Thoracic aorta (tissue), 2 donors: ENCODE measurements around the gene PLSCR1. TPM values are rescaled to one million over a fixed set of nuclear protein-coding genes. Genes with fewer than 3 reads are reported as not detected.

Experiments
- ATAC-seq: fragments of 150-250 bp; one replicate; pipeline ENCODE4 v1.8.0; 2017; ENCODE audit warnings: low read depth; ENCODE audit not compliant: insufficient number of reproducible peaks, low FRiP score
- DNase-seq: peaks from one replicate; pipeline ENCODE4 v3.0.0-alpha.2; 2020; ENCODE audit warnings: low spot score
- H3K27ac ChIP-seq, 2 donors: fragments of 200-600 bp; sonication (generic); 1 replicate in 1 of 2; 2 replicates in 1 of 2; pipeline ENCODE4 v1.5.1; 2016; ENCODE audit warnings: mild to moderate bottlenecking in 2 of 2, moderate library complexity in 2 of 2
- H3K27me3 ChIP-seq: fragments of 200-600 bp; sonication (generic); replicated peaks from 2 replicates; pipeline ENCODE4 v1.6.0; 2016; ENCODE audit warnings: mild to moderate bottlenecking; ENCODE audit not compliant: insufficient read depth
- H3K36me3 ChIP-seq: fragments of 200-600 bp; sonication (generic); one replicate; pipeline ENCODE4 v1.5.1; 2016
- H3K4me1 ChIP-seq, 2 donors: fragments of 200-600 bp; sonication (generic); 1 replicate in 1 of 2; 2 replicates in 1 of 2; pipeline versions ENCODE4 v1.5.1 to v1.6.0; 2016; ENCODE audit warnings: low read depth in 2 of 2, mild to moderate bottlenecking in 1 of 2; ENCODE audit not compliant: control insufficient read depth in 1 of 2
- H3K4me3 ChIP-seq: fragments of 200-600 bp; sonication (generic); 2 replicates; pipeline ENCODE4 v1.5.1; 2016; ENCODE audit warnings: mild to moderate bottlenecking
- H3K9me3 ChIP-seq: fragments of 200-600 bp; sonication (generic); 2 replicates; pipeline ENCODE4 v1.5.1; 2016
- total RNA-seq, 2 donors: library from RNA; depleted of rRNA; stranded (reverse); fragments of >200 nt; gene quantifications; one replicate each; pipeline versions ENCODE4 v1.1.0 to v1.2.3, GENCODE V29; 2016
- TF ChIP-seq, protein P1 (sequence below): fragments of 200-600 bp; sonication (generic); IDR thresholded peaks from one replicate; pipeline ENCODE4 v1.5.1; 2019; ENCODE audit warnings: antibody characterized with exemption

PLSCR1 gene
- total RNA-seq, 2 donors from 2014 or later: 116 to 565 TPM

DNA sequence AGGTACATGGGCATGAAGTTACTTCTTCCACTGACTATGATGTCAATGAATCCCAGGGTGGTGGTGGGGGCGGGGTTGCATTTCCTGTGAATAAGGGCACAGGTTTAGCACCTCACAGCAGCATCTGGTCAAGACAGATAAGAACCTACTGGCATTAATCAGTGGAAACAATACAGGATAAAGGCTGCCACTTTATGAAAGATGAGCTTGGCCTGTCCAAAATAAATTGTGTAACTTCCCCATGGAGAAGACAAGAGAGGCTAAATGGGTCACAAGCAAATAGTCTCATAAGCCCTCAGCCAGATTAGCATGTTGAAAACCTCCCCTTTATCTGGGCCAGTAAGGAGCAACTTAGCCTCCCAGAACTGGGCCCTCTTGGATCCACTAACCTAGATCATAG, 47.7 kb downstream of the PLSCR1 start:
- H3K36me3 ChIP-seq: no peaks in the 10 kb centered on the region
- DNase-seq (no peak), ATAC-seq (no peak)
- no peaks in the 10 kb centered on the region for H3K9me3 ChIP-seq
- no peak overlapping the region for H3K27ac ChIP-seq
- H3K27me3 ChIP-seq: no peaks in the 10 kb centered on the region
- TF ChIP-seq, protein P1, sequence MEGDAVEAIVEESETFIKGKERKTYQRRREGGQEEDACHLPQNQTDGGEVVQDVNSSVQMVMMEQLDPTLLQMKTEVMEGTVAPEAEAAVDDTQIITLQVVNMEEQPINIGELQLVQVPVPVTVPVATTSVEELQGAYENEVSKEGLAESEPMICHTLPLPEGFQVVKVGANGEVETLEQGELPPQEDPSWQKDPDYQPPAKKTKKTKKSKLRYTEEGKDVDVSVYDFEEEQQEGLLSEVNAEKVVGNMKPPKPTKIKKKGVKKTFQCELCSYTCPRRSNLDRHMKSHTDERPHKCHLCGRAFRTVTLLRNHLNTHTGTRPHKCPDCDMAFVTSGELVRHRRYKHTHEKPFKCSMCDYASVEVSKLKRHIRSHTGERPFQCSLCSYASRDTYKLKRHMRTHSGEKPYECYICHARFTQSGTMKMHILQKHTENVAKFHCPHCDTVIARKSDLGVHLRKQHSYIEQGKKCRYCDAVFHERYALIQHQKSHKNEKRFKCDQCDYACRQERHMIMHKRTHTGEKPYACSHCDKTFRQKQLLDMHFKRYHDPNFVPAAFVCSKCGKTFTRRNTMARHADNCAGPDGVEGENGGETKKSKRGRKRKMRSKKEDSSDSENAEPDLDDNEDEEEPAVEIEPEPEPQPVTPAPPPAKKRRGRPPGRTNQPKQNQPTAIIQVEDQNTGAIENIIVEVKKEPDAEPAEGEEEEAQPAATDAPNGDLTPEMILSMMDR: no peak
- no peaks in the 10 kb centered on the region for H3K4me1 ChIP-seq
- H3K4me3 ChIP-seq: no peak overlapping the region

- TF ChIP-seq, protein P1: no peak
Measured at GRCh38 chr3:146496251-146496650, 48.2 kb downstream of the PLSCR1 start.

GRCh38 chr3:146493761-146494160, 50.6 kb downstream of the PLSCR1 start:
- Histone ChIP-seq H3K27ac (no peak overlapping the region), H3K4me1 (no peaks in the 10 kb centered on the region), H3K27me3 (no peaks in the 10 kb centered on the region), H3K9me3 (peaks cover 5% of the 10 kb centered on the region), H3K36me3 (no peaks in the 10 kb centered on the region), H3K4me3 (no peak overlapping the region)
- DNase-seq: no peak
- TF ChIP-seq, protein P1: no peak
- ATAC-seq: no peak

More at GRCh38 chr3:146496251-146496650, 48.2 kb downstream of the PLSCR1 start:
- DNase-seq (no peak), ATAC-seq (no peak)
- Histone ChIP-seq H3K4me1 (no peaks in the 10 kb centered on the region), H3K27ac (no peak overlapping the region), H3K9me3 (no peaks in the 10 kb centered on the region), H3K4me3 (no peak overlapping the region), H3K36me3 (no peaks in the 10 kb centered on the region), H3K27me3 (no peaks in the 10 kb centered on the region)

- no peaks in the 10 kb centered on the region for H3K36me3 ChIP-seq
- H3K4me1 ChIP-seq: no peaks in the 10 kb centered on the region
- no peak overlapping the region for H3K4me3 ChIP-seq
- no peak overlapping the region for H3K27ac ChIP-seq
- H3K9me3 ChIP-seq: peaks cover 5% of the 10 kb centered on the region
- DNase-seq (no peak), ATAC-seq (no peak)
- TF ChIP-seq, protein P1: no peak
- H3K27me3 ChIP-seq: no peaks in the 10 kb centered on the region
Measured at GRCh38 chr3:146493221-146493620, 51.2 kb downstream of the PLSCR1 start.

DNA sequence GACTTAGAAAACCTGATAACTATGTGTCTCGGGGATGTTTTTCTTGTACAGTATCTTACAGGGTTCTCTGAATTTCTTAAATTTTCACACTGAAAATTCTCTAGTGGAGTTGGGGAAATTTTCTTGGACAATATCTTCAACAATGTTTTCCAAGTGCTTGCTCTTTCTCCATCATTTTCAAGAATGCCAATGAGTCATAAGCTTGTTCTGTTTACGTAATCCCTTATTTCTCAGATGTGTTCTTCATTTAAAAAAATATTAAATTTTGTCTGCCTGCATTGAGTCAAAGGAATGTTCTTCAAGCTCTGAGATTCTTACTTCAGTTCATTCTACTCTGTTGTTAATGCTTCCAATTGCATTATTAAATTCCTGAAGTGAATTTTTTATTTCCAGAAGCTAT, 53.1 kb downstream of the PLSCR1 start:
- ATAC-seq (no peak), DNase-seq (no peak)
- H3K27me3 ChIP-seq: no peaks in the 10 kb centered on the region
- H3K4me1 ChIP-seq: no peaks in the 10 kb centered on the region
- no peaks in the 10 kb centered on the region for H3K36me3 ChIP-seq
- no peak overlapping the region for H3K4me3 ChIP-seq
- H3K27ac ChIP-seq: no peak overlapping the region
- H3K9me3 ChIP-seq: peaks cover 5% of the 10 kb centered on the region
- TF ChIP-seq, protein P1: no peak
